Skeletal muscle cell (primary cell): ENCODE results near the gene ZNF148.

ENCODE experiments used
- DNase-seq: peaks from one replicate; pipeline ENCODE4 v3.0.0-alpha.2; 2010; ENCODE audit warnings: low read depth
- H3K4me3 ChIP-seq: 2 replicates; pipeline ENCODE4 v1.5.1; 2011; ENCODE audit warnings: low read depth, mild to moderate bottlenecking, control low read depth, low read length, moderate library complexity

The ZNF148 gene

GRCh38 chr3:125238759-125239158, 136.4 kb downstream of the ZNF148 start:
- no peak overlapping the region for H3K4me3 ChIP-seq
- DNase-seq = no peak

GRCh38 chr3:125236331-125236903, 138.7 kb downstream of the ZNF148 start:
- DNase-seq = no peak
- no peak overlapping the region for H3K4me3 ChIP-seq

- no peak for DNase-seq
- no peak overlapping the region for H3K4me3 ChIP-seq
Observed at GRCh38 chr3:125234831-125235230, 140.3 kb downstream of the ZNF148 start.

GRCh38 chr3:125232401-125232800, 142.7 kb downstream of the ZNF148 start:
- H3K4me3 ChIP-seq = no peak overlapping the region
- DNase-seq = no peak

- no peak overlapping the region for H3K4me3 ChIP-seq
- DNase-seq = peak; percentile 41
Observed at GRCh38 chr3:125231895-125232294, 143.2 kb downstream of the ZNF148 start.

- no peak for DNase-seq
- no peak overlapping the region for H3K4me3 ChIP-seq
Observed at GRCh38 chr3:125229707-125230106, 145.4 kb downstream of the ZNF148 start.

- no peak for DNase-seq
- no peak overlapping the region for H3K4me3 ChIP-seq
Observed at GRCh38 chr3:125229168-125229567, 146.0 kb downstream of the ZNF148 start.

GRCh38 chr3:125221831-125222230, 153.3 kb downstream of the ZNF148 start:
- no peak for DNase-seq
- no peak overlapping the region for H3K4me3 ChIP-seq

- no peak for DNase-seq
- H3K4me3 ChIP-seq = no peak overlapping the region
Observed at GRCh38 chr3:125220727-125221429, 154.2 kb downstream of the ZNF148 start.

GRCh38 chr3:125220183-125220582, 154.9 kb downstream of the ZNF148 start:
- H3K4me3 ChIP-seq = no peak overlapping the region
- DNase-seq = no peak

GRCh38 chr3:125219261-125219701, 155.8 kb downstream of the ZNF148 start:
- no peak overlapping the region for H3K4me3 ChIP-seq

GRCh38 chr3:125214738-125215137, 160.4 kb downstream of the ZNF148 start:
- no peak for DNase-seq
- H3K4me3 ChIP-seq = no peak overlapping the region

More at GRCh38 chr3:125219261-125219701, 155.8 kb downstream of the ZNF148 start:
- DNase-seq = no peak

GRCh38 chr3:125213946-125214542, 161.1 kb downstream of the ZNF148 start:
- no peak overlapping the region for H3K4me3 ChIP-seq
- peak; percentile 39 for DNase-seq

- DNase-seq = no peak
- no peak overlapping the region for H3K4me3 ChIP-seq
Observed at GRCh38 chr3:125213364-125213755, 161.8 kb downstream of the ZNF148 start.

- peak within 1 kb of the TSS; percentile 49 for H3K4me3 ChIP-seq
Observed at GRCh38 chr3:125212509-125213363, 162.4 kb downstream of the ZNF148 start, which contains the start of gene SLC12A8. Gene SLC12A8, minus strand, starts transcription at chr3:125212748. Its CDS starts 1,399 bp downstream, at chr3:125211349.

GRCh38 chr3:125212091-125212508, 163.0 kb downstream of the ZNF148 start:
- DNase-seq = no peak
- H3K4me3 ChIP-seq = peak overlapping the region; percentile 49

More at GRCh38 chr3:125212509-125213363, 162.4 kb downstream of the ZNF148 start, which contains the start of gene SLC12A8:
- DNase-seq = no peak

GRCh38 chr3:125211523-125212090, 163.5 kb downstream of the ZNF148 start:
- no peak overlapping the region for H3K4me3 ChIP-seq
- no peak for DNase-seq

GRCh38 chr3:125207949-125208568, 167.1 kb downstream of the ZNF148 start:
- DNase-seq = no peak
- H3K4me3 ChIP-seq = no peak overlapping the region

GRCh38 chr3:125207507-125207906, 167.6 kb downstream of the ZNF148 start:
- DNase-seq = no peak
- no peak overlapping the region for H3K4me3 ChIP-seq
